GM12878 (cell line): ENCODE results near the gene VAV2. TPM values are rescaled to one million over a fixed set of nuclear protein-coding genes. Genes with fewer than 3 reads are reported as not detected.

Source experiments
- ATAC-seq: fragments of 200-7000 bp; cut with Tn5 transposase; 3 replicates; pipeline ENCODE4 v1.9.1; 2020; ENCODE audit warnings: mild to moderate bottlenecking, moderate library complexity
- BruUV-seq: library from RNA; stranded (reverse); fragments of 400-500 nt; replicated peaks from 2 replicates; lab custom pipeline; 2021; lab: Mats Ljungman, UMichigan
- CTCF ChIA-PET: fragments of 300-600 bp; sonication (Branson Sonifier 250); formaldehyde crosslinking; extraction: SDS; loops from one replicate; lab custom pipeline; 2021; ENCODE audit warnings: inconsistent platforms; lab: Yijun Ruan, JAX
- POLR2A ChIA-PET: fragments of 350-600 bp; formaldehyde crosslinking; extraction: SDS; loops from one replicate; lab custom pipeline; 2021; ENCODE audit warnings: inconsistent platforms; lab: Charles Lee
- RAD21 ChIA-PET: fragments of 300-600 bp; sonication (Branson Sonifier 250); formaldehyde crosslinking; loops from one replicate; lab custom pipeline; 2023; ENCODE audit warnings: antibody characterized with exemption; ENCODE audit not compliant: unreplicated experiment; lab: Charles Lee
- SMC1A ChIA-PET: fragments of 300-600 bp; sonication (Branson Sonifier 250); formaldehyde crosslinking; loops from one replicate; lab custom pipeline; 2023; ENCODE audit not compliant: unreplicated experiment, uncharacterized antibody; lab: Charles Lee
- DNase-seq: peaks from one replicate; pipeline ENCODE4 v3.0.0-alpha.2; 2011; ENCODE audit warnings: low read depth, low spot score
- FAIRE-seq: peaks from 3 replicates; lab custom pipeline; 2011; peaks lifted over from hg19 to GRCh38; lab: Jason Lieb, UNC
- H2AFZ ChIP-seq: 2 replicates; pipeline ENCODE4 v1.6.0; 2011; ENCODE audit warnings: low read depth, low read length, control low read depth; ENCODE audit not compliant: control insufficient read depth
- H3K27ac ChIP-seq: 2 replicates; pipeline ENCODE4 v1.5.1; 2011; ENCODE audit warnings: control low read depth; ENCODE audit not compliant: control insufficient read depth, insufficient read depth
- H3K27me3 ChIP-seq, 2 experiments: replicated peaks in 1 of 2; 2 replicates each; pipeline versions ENCODE4 v1.6.0 to v1.6.1; 2011; ENCODE audit warnings: low read length in 1 of 2; ENCODE audit not compliant: control insufficient read depth in 2 of 2, insufficient read depth in 2 of 2
- H3K36me3 ChIP-seq, 2 experiments: 2 replicates each; pipeline ENCODE4 v1.5.1; 2011; ENCODE audit warnings: low read length in 1 of 2; ENCODE audit not compliant: control insufficient read depth in 2 of 2, insufficient read depth in 2 of 2
- H3K4me1 ChIP-seq: 2 replicates; pipeline ENCODE4 v1.6.1; 2011; ENCODE audit warnings: mild to moderate bottlenecking, low read length, moderate library complexity, mixed read lengths; ENCODE audit not compliant: control insufficient read depth, insufficient read depth
- H3K4me2 ChIP-seq: 2 replicates; pipeline ENCODE4 v1.6.0; 2011; ENCODE audit warnings: control low read depth; ENCODE audit not compliant: control insufficient read depth, insufficient read depth
- H3K4me3 ChIP-seq: fragments of 200-600 bp; sonication (generic); 2 replicates; pipeline ENCODE4 v1.5.1; 2016
- H3K79me2 ChIP-seq: 2 replicates; pipeline ENCODE4 v1.6.0; 2011; ENCODE audit warnings: low read length; ENCODE audit not compliant: control insufficient read depth, insufficient read depth
- H3K9ac ChIP-seq: 2 replicates; pipeline ENCODE4 v1.8.0; 2011; ENCODE audit warnings: low read length, control low read depth, mixed read lengths; ENCODE audit not compliant: control insufficient read depth, insufficient read depth
- H3K9me3 ChIP-seq: replicated peaks from 3 replicates; pipeline ENCODE4 v1.5.1; 2011; ENCODE audit warnings: mild to moderate bottlenecking, low read length; ENCODE audit not compliant: control insufficient read depth, insufficient read depth
- H4K20me1 ChIP-seq: 2 replicates; pipeline ENCODE4 v1.6.0; 2011; ENCODE audit not compliant: control insufficient read depth, insufficient read depth
- BCL3 ChIP-seq: IDR thresholded peaks from 2 replicates; pipeline ENCODE4 v1.6.1; 2011; ENCODE audit warnings: borderline replicate concordance, low read depth, mild to moderate bottlenecking, moderate library complexity, low read length; ENCODE audit not compliant: insufficient read depth, poor library complexity, severe bottlenecking
- IKZF2 ChIP-seq, 2 experiments: fragments of 450-650 bp; IDR thresholded peaks; 2 replicates each; pipeline ENCODE4 v1.6.1; 2017; ENCODE audit warnings: mild to moderate bottlenecking in 2 of 2, moderate library complexity in 2 of 2
- MEF2A ChIP-seq: IDR thresholded peaks from 2 replicates; pipeline ENCODE4 v1.6.1; 2011; ENCODE audit warnings: low read depth, mild to moderate bottlenecking, low read length, moderate library complexity; ENCODE audit not compliant: insufficient read depth
- MYC ChIP-seq: IDR thresholded peaks from 2 replicates; pipeline ENCODE4 v1.6.1; 2011; ENCODE audit warnings: mild to moderate bottlenecking, low read length, moderate library complexity, inconsistent platforms; ENCODE audit not compliant: insufficient read depth, insufficient replicate concordance, insufficient read length, severe bottlenecking
- NR2F1 ChIP-seq: fragments of 450-650 bp; conservative IDR thresholded peaks from 2 replicates; pipeline ENCODE4 v1.6.1; 2017; ENCODE audit warnings: mild to moderate bottlenecking
- RAD21 ChIP-seq: IDR thresholded peaks from 2 replicates; pipeline ENCODE4 v1.6.1; 2011; ENCODE audit warnings: mild to moderate bottlenecking, low read depth, low read length, moderate library complexity; ENCODE audit not compliant: insufficient read depth
- RB1 ChIP-seq: fragments of 450-650 bp; formaldehyde crosslinking; IDR thresholded peaks from 2 replicates; pipeline ENCODE4 v1.6.1; 2017; ENCODE audit warnings: mild to moderate bottlenecking, borderline replicate concordance
- SMC3 ChIP-seq: IDR thresholded peaks from 2 replicates; pipeline ENCODE4 v1.6.1; 2011; ENCODE audit warnings: low read length, improper control_type of control experiment, borderline replicate concordance
- SREBF1 ChIP-seq: IDR thresholded peaks from 2 replicates; pipeline ENCODE4 v1.6.1; 2012; ENCODE audit warnings: mild to moderate bottlenecking, low read length
- STAT1 ChIP-seq: fragments of 450-650 bp; conservative IDR thresholded peaks from 2 replicates; pipeline ENCODE4 v1.6.1; 2014; ENCODE audit warnings: antibody characterized with exemption, mild to moderate bottlenecking
- ZBTB33 ChIP-seq: fragments of 450-650 bp; IDR thresholded peaks from 2 replicates; pipeline ENCODE4 v1.6.1; 2017; ENCODE audit warnings: mild to moderate bottlenecking
- ZBTB40 ChIP-seq: fragments of 450-650 bp; IDR thresholded peaks from 2 replicates; pipeline ENCODE4 v1.6.1; 2016; ENCODE audit warnings: mild to moderate bottlenecking, moderate library complexity, borderline replicate concordance
- ZNF24 ChIP-seq: fragments of 450-650 bp; IDR thresholded peaks from 2 replicates; pipeline ENCODE4 v1.6.1; 2017; ENCODE audit warnings: antibody characterized with exemption, mild to moderate bottlenecking
- WGBS: methylation state at CpG from one replicate; pipeline ENCODE4 v1.1.6; 2016; ENCODE audit warnings: low lambda C conversion rate; ENCODE audit not compliant: insufficient replicate concordance, insufficient coverage; ENCODE audit errors: missing lambda C conversion rate; 5-methylcytosine and 5-hydroxymethylcytosine counted together
- in situ Hi-C: fragments of 300-500 bp; cut with MboI; formaldehyde crosslinking; loops from 9 replicates; pipeline ENCODE4 v1.14.3; 2018; ENCODE audit warnings: mixed read lengths
- intact Hi-C: fragments of 100-400 bp; cut with micrococcal nuclease; formaldehyde crosslinking; loops from one replicate; pipeline ENCODE4 v1.14.2; 2022; ENCODE audit not compliant: unreplicated experiment
- polyA plus RNA-seq, 11 experiments: library from polyadenylated mRNA; depleted of rRNA in 4 of 11; unstranded in 6 of 11; stranded (reverse) in 5 of 11; fragments of >200 nt; fragmentation: Nextera tagmentation in 4 of 11; fragmentation: Illumina TruSeq in 1 of 11; extraction: Ambion mirVana in 4 of 11; extraction: Trizol in 1 of 11; gene quantifications; 1 replicate in 1 of 11; 2 replicates in 10 of 11; pipeline versions ENCODE4 v1.2.1 to v1.2.3, GENCODE V29; 2011 to 2016; ENCODE audit warnings: inconsistent platforms in 2 of 11, missing spikeins in 2 of 11, low read depth in 1 of 11
- total RNA-seq, 4 experiments: library from RNA; depleted of rRNA in 3 of 4; stranded (reverse); fragments of >200 nt in 3 of 4; fragmentation: Illumina TruSeq in 1 of 4; extraction: Trizol in 1 of 4; gene quantifications; 2 replicates each; pipeline versions ENCODE4 v1.2.1 to v1.2.3, GENCODE V29; 2013 to 2021

Gene VAV2
- total and polyA plus RNA-seq, 10 of the 15 experiments (the other 5 are each of a cell fraction or from before 2014, with no cell fraction given) = 0.13 to 43.9 (median 16.9) TPM

GRCh38 chr9:133788045-133788818 lies 203.9 kb downstream of the VAV2 start (continued):
- TF ChIP-seq ZBTB33 (no peak), ZBTB40 (no peak)

- H3K4me1 ChIP-seq = peaks cover 38% of the 10 kb centered on the region
- no peak overlapping the region for H3K4me3 ChIP-seq
- no peaks in the 10 kb centered on the region; the same call in 1 of the 2 replicates for H3K79me2 ChIP-seq
- ATAC-seq = peak; percentile 97
- CTCF ChIA-PET = interaction anchor here (1.1 to 2.5 kb wide), 3 partner anchors 44 to 206 kb away, joined by 4 to 18 read pairs (median 4); no protein-coding TSS in a partner anchor
- H3K36me3 ChIP-seq = peaks cover 10 to 22% of the 10 kb centered on the region in 2 experiments; a peak in 3 of 4 replicates
- 4% methylated on average over 3 of the region's 5 CpGs for WGBS
- TF ChIP-seq RB1 (no peak), RAD21 (no peak), MEF2A (no peak), BCL3 (no peak), ZNF24 (no peak), STAT1 (no peak), MYC (no peak), SREBF1 (no peak), NR2F1 (no peak), IKZF2 (IDR thresholded peaks at IDR 0.05) (no peak), SMC3 (no peak)
- H3K4me2 ChIP-seq = peak overlapping the region; percentile 30; the same call in 1 of the 2 replicates
- peak; percentile 16 for DNase-seq
- POLR2A ChIA-PET = interaction anchor here (1.3 kb wide), 1 partner anchor 206 kb away, joined by 4 read pairs; no protein-coding TSS in a partner anchor
- no peaks in the 10 kb centered on the region for H3K9me3 ChIP-seq
- RAD21 ChIA-PET = interaction anchor here (0.6 to 3.0 kb wide), 6 partner anchors 30 to 644 kb away, joined by 3 to 32 read pairs (median 4); no protein-coding TSS in a partner anchor
- SMC1A ChIA-PET = interaction anchor here (1.4 to 1.7 kb wide), 2 partner anchors 206 to 208 kb away, joined by 6 to 7 read pairs; no protein-coding TSS in a partner anchor
- H4K20me1 ChIP-seq = no peaks in the 10 kb centered on the region
- no peak overlapping the region for H3K9ac ChIP-seq
- in situ Hi-C loops (loop anchor here (5.0 kb wide), 1 partner anchor 205 kb away; the partner anchor contains the start of gene VAV2), intact Hi-C loops (no loop called here)
- H3K27ac ChIP-seq = peak overlapping the region; percentile 96
- H3K27me3 ChIP-seq = no peaks in the 10 kb centered on the region
- H2AFZ ChIP-seq = no peak overlapping the region
- BruUV-seq = no TSS peak
- peak; percentile 71 for FAIRE-seq
These were observed 204.4 kb downstream of the VAV2 start for GRCh38 chr9:133787754-133788025.
